ENCODE results near the gene ARG1. TPM values are rescaled to one million over a fixed set of nuclear protein-coding genes. Genes with fewer than 3 reads are reported as not detected.

ARG1 gene
- total and polyA plus RNA-seq, 10 of the 15 experiments (the other 5 are each of a cell fraction or from before 2014, with no cell fraction given): 0.33 TPM; not detected in 9

DNA sequence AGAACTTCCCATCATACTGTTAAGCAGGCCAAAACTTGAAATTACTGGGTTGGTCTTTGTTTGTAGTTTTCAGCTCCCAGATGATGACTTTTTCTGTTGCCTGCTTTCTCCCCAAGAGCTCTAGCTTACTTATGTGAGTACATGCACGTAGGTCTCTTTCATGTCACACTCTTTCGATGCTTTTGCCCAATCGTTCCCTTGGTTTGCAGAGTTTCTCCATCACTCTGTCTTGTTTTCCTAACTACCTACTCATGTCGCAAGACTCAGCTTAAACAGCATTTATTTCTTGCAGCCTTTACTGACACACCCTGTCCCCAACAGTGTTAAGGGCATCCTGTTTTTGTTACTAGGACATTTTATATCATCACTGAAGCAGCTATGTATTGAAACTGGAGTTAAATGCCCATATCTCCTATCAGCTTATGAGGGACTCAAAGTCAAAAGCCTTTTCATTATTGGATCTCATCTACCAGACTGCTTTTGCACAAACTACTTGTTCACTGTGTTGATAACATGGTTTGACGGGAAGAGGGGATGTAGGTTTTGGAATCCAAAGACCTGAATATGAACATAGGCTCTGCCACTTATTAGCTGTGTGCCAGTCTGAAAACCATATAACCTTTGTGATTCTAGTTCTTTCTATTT is 2.9 kb downstream of the ARG1 start (continued):
- TF ChIP-seq E4F1 (IDR thresholded peaks at IDR 0.05; ENCODE audit: borderline replicate concordance, partially characterized antibody) (no peak), POLR2A (IDR thresholded peaks at IDR 0.05; ENCODE audit: low read depth, low read length) (no peak)

DNA sequence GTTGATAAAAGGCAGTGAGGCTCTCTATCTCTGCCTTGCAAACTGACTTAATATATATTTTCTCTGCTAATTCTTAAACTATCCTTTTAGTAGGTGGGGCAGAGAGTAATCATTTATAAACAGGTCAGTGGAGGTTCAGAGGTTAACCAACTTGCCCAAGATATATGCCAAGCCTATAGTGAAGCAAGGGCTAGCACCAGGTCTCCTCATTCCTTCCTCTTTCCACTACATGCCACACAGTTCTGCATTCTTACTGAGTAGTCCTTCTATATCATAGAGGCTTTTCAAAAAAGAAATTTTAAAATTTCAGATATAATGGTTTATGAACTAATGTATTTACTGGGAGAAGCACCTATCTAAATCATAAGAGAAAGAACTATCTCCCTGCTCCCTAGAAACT is 8.5 kb downstream of the ARG1 start:
- POLR2A ChIA-PET: no interaction called here

More for the DNA sequence above, 8.5 kb downstream of the ARG1 start:
- H3K4me1 ChIP-seq (ENCODE audit: control insufficient read depth, insufficient read depth, low read length): no peaks in the 10 kb centered on the region
- ChIA-PET SMC1A (ENCODE audit: uncharacterized antibody, unreplicated experiment) (interaction anchor here (1.0 kb wide), 1 partner anchor 47 kb away, joined by 3 read pairs; no protein-coding TSS in a partner anchor), RAD21 (ENCODE audit: unreplicated experiment) (no interaction called here), CTCF (no interaction called here)
- in situ Hi-C loops (cut with MboI) (no loop called here), intact Hi-C loops (cut with micrococcal nuclease; ENCODE audit: unreplicated experiment) (no loop called here)
- no peak overlapping the region for H2AFZ ChIP-seq (ENCODE audit: control insufficient read depth, low read depth, low read length)
- no peak overlapping the region for H3K4me2 ChIP-seq (ENCODE audit: control insufficient read depth, insufficient read depth)
- ATAC-seq: no peak
- peaks cover 0 to 2% of the 10 kb centered on the region in 2 experiments; a peak in 2 of 4 replicates for H3K36me3 ChIP-seq (ENCODE audit: control insufficient read depth in 2 of 2, insufficient read depth in 2 of 2, low read length in 1 of 2)
- no peak overlapping the region for H3K9ac ChIP-seq (ENCODE audit: control insufficient read depth, insufficient read depth, low read length)
- TF ChIP-seq ZZZ3 (IDR thresholded peaks at IDR 0.05; ENCODE audit: control insufficient read depth, insufficient read length, low read depth) (no peak), BHLHE40 (IDR thresholded peaks at IDR 0.05; ENCODE audit: borderline replicate concordance in 1 of 2, low read depth in 2 of 2, low read length in 1 of 2) (no peak), IKZF2 (IDR thresholded peaks at IDR 0.05) (no peak)
- no peak overlapping the region for H3K4me3 ChIP-seq
- H3K27ac ChIP-seq (ENCODE audit: control insufficient read depth, insufficient read depth): no peak overlapping the region
- H3K79me2 ChIP-seq (ENCODE audit: control insufficient read depth, insufficient read depth, low read length): no peaks in the 10 kb centered on the region
- no peaks in the 10 kb centered on the region for H3K9me3 ChIP-seq (replicated peaks; ENCODE audit: control insufficient read depth, insufficient read depth, low read length)
- no peaks in the 10 kb centered on the region for H3K27me3 ChIP-seq (replicated peaks in 1 of 2; ENCODE audit: control insufficient read depth in 2 of 2, insufficient read depth in 2 of 2, low read length in 1 of 2)
- DNase-seq (ENCODE audit: low read depth, low spot score): no peak
- BruUV-seq (replicated peaks): no TSS peak
- H4K20me1 ChIP-seq (ENCODE audit: control insufficient read depth, insufficient read depth): no peaks in the 10 kb centered on the region
- FAIRE-seq: no peak

Measured in GM12878 (cell line).